ENCODE measurements around the gene CLCN5.

The CLCN5 gene

DNA sequence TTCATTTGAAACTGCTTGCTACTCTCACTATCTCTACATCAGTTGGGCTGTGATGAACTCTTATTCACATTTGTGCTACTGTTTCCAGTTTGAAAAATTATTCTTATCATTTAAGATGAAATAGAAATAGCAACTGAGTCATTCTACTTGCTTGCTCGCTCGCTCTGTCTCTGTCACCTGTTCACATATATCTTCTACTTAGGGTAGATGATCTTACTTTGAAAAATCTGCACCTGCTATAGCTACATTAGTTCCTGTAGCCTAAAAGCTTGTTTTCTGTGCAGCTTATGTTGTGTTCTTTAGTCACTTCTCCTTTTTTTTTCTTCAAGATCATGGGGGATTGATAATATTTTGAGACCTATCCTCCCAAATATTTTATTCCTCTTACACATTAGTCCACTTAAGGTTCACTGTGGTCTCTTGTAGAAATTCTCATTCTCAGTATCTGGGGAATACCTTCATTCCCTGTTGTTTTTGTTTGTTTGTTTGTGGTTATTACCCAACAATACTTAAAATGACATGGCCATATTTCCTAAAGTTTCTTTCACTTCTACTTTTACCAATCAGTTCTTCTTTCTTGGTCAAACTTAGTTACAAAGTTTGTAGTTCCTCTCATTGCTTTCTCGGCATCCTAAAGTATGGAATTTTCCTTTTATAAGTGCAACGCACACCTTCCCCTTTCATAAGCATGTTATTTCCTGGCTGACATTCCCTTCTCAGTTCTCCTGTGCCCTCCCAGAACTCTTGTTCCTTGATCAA, 36.5 kb downstream of the CLCN5 start:
- DNase-seq, result peak in 1 of 3 donors; percentile 6
- Histone ChIP-seq H3K27ac (ENCODE audit: insufficient read depth in 1 of 2, low read depth in 1 of 2, low read length in 2 of 2, poor library complexity in 1 of 2, severe bottlenecking in 2 of 2) (no peak overlapping the region), H3K9me3 (ENCODE audit: control extremely low read depth in 1 of 5, control insufficient read depth in 4 of 5, insufficient read depth in 2 of 5, low read depth in 1 of 5, low read length in 4 of 5) (no peaks in the 10 kb centered on the region), H3K27me3 (replicated peaks in 2 of 5; ENCODE audit: control insufficient read depth in 4 of 5, insufficient read depth in 5 of 5, low read length in 4 of 5) (no peaks in the 10 kb centered on the region), H3K4me3 (ENCODE audit: control insufficient read depth in 1 of 7, extremely low read depth in 1 of 7, insufficient read depth in 4 of 7, low read depth in 2 of 7, low read length in 6 of 7) (no peak overlapping the region), H3K4me1 (ENCODE audit: control extremely low read depth in 1 of 4, control insufficient read depth in 4 of 4, insufficient read depth in 4 of 4, low read length in 3 of 4) (no peaks in the 10 kb centered on the region), H3K36me3 (ENCODE audit: control insufficient read depth in 4 of 4, insufficient read depth in 4 of 4, low read length in 3 of 4) (no peaks in the 10 kb centered on the region)
- ChIA-PET POLR2A (no interaction called here), CTCF (no interaction called here)
- 86% methylated on average over 2 of the region's 4 CpGs for WGBS (ENCODE audit: insufficient coverage)

DNA sequence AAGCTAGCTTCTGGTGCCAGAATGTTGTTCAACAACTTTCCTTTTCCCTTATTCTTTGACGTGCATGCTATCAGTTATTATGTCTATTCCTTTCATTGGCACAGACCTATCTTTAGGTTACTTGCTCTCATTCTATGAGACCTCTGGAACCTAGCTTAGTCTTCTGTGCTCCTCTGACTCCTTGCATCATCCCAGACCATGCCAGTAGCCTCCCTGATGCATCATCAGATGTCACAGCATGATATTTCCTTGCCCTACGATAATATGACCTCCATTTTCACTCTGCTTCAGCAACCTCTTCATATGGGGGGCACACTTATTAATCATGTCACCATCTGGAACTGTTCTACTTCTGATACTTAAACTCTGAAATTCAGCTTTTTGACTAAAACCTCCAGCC, 37.2 kb downstream of the CLCN5 start:
- H3K4me3 ChIP-seq (ENCODE audit: control insufficient read depth in 1 of 7, extremely low read depth in 1 of 7, insufficient read depth in 4 of 7, low read depth in 2 of 7, low read length in 6 of 7), result no peak overlapping the region
- no peak for DNase-seq
- H3K36me3 ChIP-seq (ENCODE audit: control insufficient read depth in 4 of 4, insufficient read depth in 4 of 4, low read length in 3 of 4), result no peaks in the 10 kb centered on the region
- ChIA-PET POLR2A (no interaction called here), CTCF (no interaction called here)
- 90% methylated on average over 2 of the region's 2 CpGs for WGBS (ENCODE audit: insufficient coverage)
- H3K27me3 ChIP-seq (replicated peaks in 2 of 5; ENCODE audit: control insufficient read depth in 4 of 5, insufficient read depth in 5 of 5, low read length in 4 of 5), result no peaks in the 10 kb centered on the region
- no peak overlapping the region for H3K27ac ChIP-seq (ENCODE audit: insufficient read depth in 1 of 2, low read depth in 1 of 2, low read length in 2 of 2, poor library complexity in 1 of 2, severe bottlenecking in 2 of 2)
- no peaks in the 10 kb centered on the region for H3K9me3 ChIP-seq (ENCODE audit: control extremely low read depth in 1 of 5, control insufficient read depth in 4 of 5, insufficient read depth in 2 of 5, low read depth in 1 of 5, low read length in 4 of 5)
- H3K4me1 ChIP-seq (ENCODE audit: control extremely low read depth in 1 of 4, control insufficient read depth in 4 of 4, insufficient read depth in 4 of 4, low read length in 3 of 4), result no peaks in the 10 kb centered on the region

- Histone ChIP-seq H3K36me3 (ENCODE audit: control insufficient read depth in 4 of 4, insufficient read depth in 4 of 4, low read length in 3 of 4) (no peaks in the 10 kb centered on the region), H3K4me1 (ENCODE audit: control extremely low read depth in 1 of 4, control insufficient read depth in 4 of 4, insufficient read depth in 4 of 4, low read length in 3 of 4) (no peaks in the 10 kb centered on the region), H3K9me3 (ENCODE audit: control extremely low read depth in 1 of 5, control insufficient read depth in 4 of 5, insufficient read depth in 2 of 5, low read depth in 1 of 5, low read length in 4 of 5) (no peaks in the 10 kb centered on the region), H3K4me3 (ENCODE audit: control insufficient read depth in 1 of 7, extremely low read depth in 1 of 7, insufficient read depth in 4 of 7, low read depth in 2 of 7, low read length in 6 of 7) (no peak overlapping the region), H3K27ac (ENCODE audit: insufficient read depth in 1 of 2, low read depth in 1 of 2, low read length in 2 of 2, poor library complexity in 1 of 2, severe bottlenecking in 2 of 2) (no peak overlapping the region), H3K27me3 (replicated peaks in 2 of 5; ENCODE audit: control insufficient read depth in 4 of 5, insufficient read depth in 5 of 5, low read length in 4 of 5) (no peaks in the 10 kb centered on the region)
- POLR2A ChIA-PET, result no interaction called here
- CTCF ChIA-PET, result no interaction called here
- no peak for DNase-seq
- WGBS (ENCODE audit: insufficient coverage), result 86% methylated on average over 1 of the region's 1 CpG
Measured at GRCh38 chrX:49960061-49960460, 37.7 kb downstream of the CLCN5 start.

DNA sequence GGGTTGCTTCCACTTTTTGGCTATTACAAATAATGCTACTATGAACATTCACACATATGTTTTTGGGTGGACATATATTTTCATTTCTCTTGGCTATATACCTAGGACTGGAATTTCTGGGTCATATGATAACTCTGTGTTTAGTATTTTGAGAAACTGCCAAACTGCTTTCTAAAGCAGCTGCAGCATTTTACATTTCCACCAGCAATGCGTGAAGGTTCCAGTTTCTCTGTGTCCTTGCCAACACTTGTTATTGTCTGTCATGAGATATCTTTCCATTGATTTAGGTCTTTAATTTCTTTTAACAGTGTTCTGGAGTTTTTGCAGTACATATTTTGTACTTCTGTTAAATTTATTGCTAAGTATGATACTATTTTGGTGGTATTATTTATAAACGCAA, 48.3 kb downstream of the CLCN5 start:
- no peak overlapping the region for H3K4me3 ChIP-seq (ENCODE audit: control insufficient read depth in 1 of 7, extremely low read depth in 1 of 7, insufficient read depth in 4 of 7, low read depth in 2 of 7, low read length in 6 of 7)
- no peaks in the 10 kb centered on the region for H3K36me3 ChIP-seq (ENCODE audit: control insufficient read depth in 4 of 4, insufficient read depth in 4 of 4, low read length in 3 of 4)
- H3K27ac ChIP-seq (ENCODE audit: insufficient read depth in 1 of 2, low read depth in 1 of 2, low read length in 2 of 2, poor library complexity in 1 of 2, severe bottlenecking in 2 of 2), result no peak overlapping the region
- H3K4me1 ChIP-seq (ENCODE audit: control extremely low read depth in 1 of 4, control insufficient read depth in 4 of 4, insufficient read depth in 4 of 4, low read length in 3 of 4), result no peaks in the 10 kb centered on the region
- ChIA-PET POLR2A (no interaction called here), CTCF (no interaction called here)
- H3K9me3 ChIP-seq (ENCODE audit: control extremely low read depth in 1 of 5, control insufficient read depth in 4 of 5, insufficient read depth in 2 of 5, low read depth in 1 of 5, low read length in 4 of 5), result no peaks in the 10 kb centered on the region
- no peak for DNase-seq
- 100% methylated on average over 1 of the region's 2 CpGs for WGBS (ENCODE audit: insufficient coverage)
- no peaks in the 10 kb centered on the region for H3K27me3 ChIP-seq (replicated peaks in 2 of 5; ENCODE audit: control insufficient read depth in 4 of 5, insufficient read depth in 5 of 5, low read length in 4 of 5)

DNA sequence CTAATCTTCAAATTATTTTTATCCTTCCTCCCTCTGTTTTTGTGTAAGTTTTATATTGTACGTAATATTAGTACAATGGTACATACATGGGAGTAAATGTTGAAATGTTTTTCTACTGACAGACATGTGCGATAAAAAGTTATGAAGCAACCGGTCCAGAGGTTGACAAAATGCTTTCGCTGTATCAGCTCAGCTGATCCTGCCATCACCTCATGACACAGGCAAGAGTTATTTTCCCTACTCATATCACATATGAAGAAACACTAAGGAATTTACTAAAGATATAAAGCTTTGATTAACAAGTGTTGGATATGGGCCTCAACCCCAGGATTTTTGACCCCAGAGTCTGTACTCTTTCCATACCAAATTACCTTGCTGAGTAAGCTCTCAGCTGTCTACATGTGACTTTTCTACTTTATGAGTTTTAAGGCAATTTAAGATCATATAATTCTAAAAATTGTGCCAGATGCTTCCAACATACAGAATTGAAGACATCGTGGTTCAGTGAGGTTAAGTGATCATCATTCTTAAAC, 50.0 kb downstream of the CLCN5 start:
- DNase-seq, result no peak
- 100% methylated on average over 3 of the region's 5 CpGs for WGBS (ENCODE audit: insufficient coverage)
- peaks cover 0 to 6% (median 0%) of the 10 kb centered on the region in 5 experiments for H3K27me3 ChIP-seq (replicated peaks in 2 of 5; ENCODE audit: control insufficient read depth in 4 of 5, insufficient read depth in 5 of 5, low read length in 4 of 5)
- ChIA-PET POLR2A (no interaction called here), CTCF (no interaction called here)
- H3K9me3 ChIP-seq (ENCODE audit: control extremely low read depth in 1 of 5, control insufficient read depth in 4 of 5, insufficient read depth in 2 of 5, low read depth in 1 of 5, low read length in 4 of 5), result no peaks in the 10 kb centered on the region
- H3K36me3 ChIP-seq (ENCODE audit: control insufficient read depth in 4 of 4, insufficient read depth in 4 of 4, low read length in 3 of 4), result no peaks in the 10 kb centered on the region
- no peaks in the 10 kb centered on the region for H3K4me1 ChIP-seq (ENCODE audit: control extremely low read depth in 1 of 4, control insufficient read depth in 4 of 4, insufficient read depth in 4 of 4, low read length in 3 of 4)
- H3K4me3 ChIP-seq (ENCODE audit: control insufficient read depth in 1 of 7, extremely low read depth in 1 of 7, insufficient read depth in 4 of 7, low read depth in 2 of 7, low read length in 6 of 7), result no peak overlapping the region
- H3K27ac ChIP-seq (ENCODE audit: insufficient read depth in 1 of 2, low read depth in 1 of 2, low read length in 2 of 2, poor library complexity in 1 of 2, severe bottlenecking in 2 of 2), result no peak overlapping the region

DNA sequence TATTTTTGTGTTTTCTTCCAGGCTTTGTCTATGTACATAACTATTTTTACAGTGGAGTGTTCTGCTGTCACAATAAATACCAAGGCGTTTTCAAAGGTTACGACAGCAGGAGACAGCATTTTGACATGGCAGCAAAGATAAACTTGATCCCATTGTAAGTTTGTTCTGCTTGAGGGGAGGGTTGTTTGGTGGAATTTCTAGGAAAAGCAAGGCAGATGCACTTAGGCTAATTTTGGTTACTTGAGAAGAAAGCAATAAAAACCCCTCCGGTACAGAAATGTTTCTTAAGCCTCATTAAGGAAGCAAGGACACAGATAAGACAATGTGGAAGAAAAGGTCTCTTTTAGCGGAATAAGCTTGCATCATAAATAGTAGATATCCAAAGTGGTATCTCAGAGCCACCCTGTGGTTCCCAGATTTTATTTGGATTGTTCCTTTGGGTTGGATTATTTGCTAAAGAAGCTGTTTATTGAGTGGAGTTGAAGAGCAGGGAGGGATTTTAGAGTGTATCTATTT, 54.3 kb downstream of the CLCN5 start:
- CTCF ChIA-PET, result no interaction called here
- no peak overlapping the region for H3K4me3 ChIP-seq (ENCODE audit: control insufficient read depth in 1 of 7, extremely low read depth in 1 of 7, insufficient read depth in 4 of 7, low read depth in 2 of 7, low read length in 6 of 7)
- POLR2A ChIA-PET, result no interaction called here
- H3K9me3 ChIP-seq (ENCODE audit: control extremely low read depth in 1 of 5, control insufficient read depth in 4 of 5, insufficient read depth in 2 of 5, low read depth in 1 of 5, low read length in 4 of 5), result no peaks in the 10 kb centered on the region
- 79% methylated on average over 4 of the region's 4 CpGs for WGBS (ENCODE audit: insufficient coverage)
- no peaks in the 10 kb centered on the region for H3K36me3 ChIP-seq (ENCODE audit: control insufficient read depth in 4 of 4, insufficient read depth in 4 of 4, low read length in 3 of 4)
- H3K27ac ChIP-seq (ENCODE audit: insufficient read depth in 1 of 2, low read depth in 1 of 2, low read length in 2 of 2, poor library complexity in 1 of 2, severe bottlenecking in 2 of 2), result no peak overlapping the region
- no peaks in the 10 kb centered on the region for H3K4me1 ChIP-seq (ENCODE audit: control extremely low read depth in 1 of 4, control insufficient read depth in 4 of 4, insufficient read depth in 4 of 4, low read length in 3 of 4)
- H3K27me3 ChIP-seq (replicated peaks in 2 of 5; ENCODE audit: control insufficient read depth in 4 of 5, insufficient read depth in 5 of 5, low read length in 4 of 5), result peaks cover 0 to 6% (median 0%) of the 10 kb centered on the region in 5 experiments
- no peak for DNase-seq

DNA sequence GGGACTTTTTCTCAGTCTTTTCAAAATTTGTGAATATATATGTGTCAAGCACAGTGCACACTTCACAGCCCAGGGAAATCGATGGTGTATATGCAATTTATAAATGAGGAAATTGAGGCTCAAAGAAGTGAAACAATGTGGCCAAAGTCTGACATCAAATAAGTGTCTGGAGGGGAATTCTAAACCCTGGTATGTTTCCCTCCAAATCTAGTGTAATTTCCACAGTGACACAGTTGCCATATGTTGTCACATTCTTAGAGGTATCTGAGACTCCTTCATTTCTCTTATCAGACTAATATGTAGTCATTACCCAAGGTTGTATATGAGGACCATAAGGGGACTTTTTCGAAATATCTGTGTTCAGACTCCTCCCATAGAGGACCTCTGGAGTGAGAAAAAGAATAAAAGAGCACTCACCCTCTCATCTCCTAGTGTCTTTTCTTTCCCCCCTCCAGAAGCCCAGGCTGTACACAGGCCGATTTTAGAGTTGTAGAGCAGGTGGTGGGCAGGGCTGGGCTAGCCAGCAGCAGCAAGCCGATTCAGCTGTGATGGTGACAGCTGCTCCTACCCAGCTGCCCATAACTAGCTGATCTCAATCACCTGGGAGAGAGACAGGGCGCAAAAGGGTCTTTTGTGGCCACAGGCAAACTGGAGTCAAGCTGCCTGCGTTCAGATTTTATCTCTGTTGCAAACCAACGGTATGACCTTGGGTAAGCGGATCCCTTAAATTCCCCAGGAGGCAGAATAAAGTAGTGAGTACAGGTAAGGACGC, 55.1 kb downstream of the CLCN5 start:
- POLR2A ChIA-PET, result no interaction called here
- Histone ChIP-seq H3K9me3 (ENCODE audit: control extremely low read depth in 1 of 5, control insufficient read depth in 4 of 5, insufficient read depth in 2 of 5, low read depth in 1 of 5, low read length in 4 of 5) (no peaks in the 10 kb centered on the region), H3K27me3 (replicated peaks in 2 of 5; ENCODE audit: control insufficient read depth in 4 of 5, insufficient read depth in 5 of 5, low read length in 4 of 5) (peaks cover 0 to 6% (median 0%) of the 10 kb centered on the region in 5 experiments), H3K4me3 (ENCODE audit: control insufficient read depth in 1 of 7, extremely low read depth in 1 of 7, insufficient read depth in 4 of 7, low read depth in 2 of 7, low read length in 6 of 7) (no peak overlapping the region), H3K36me3 (ENCODE audit: control insufficient read depth in 4 of 4, insufficient read depth in 4 of 4, low read length in 3 of 4) (no peaks in the 10 kb centered on the region), H3K27ac (ENCODE audit: insufficient read depth in 1 of 2, low read depth in 1 of 2, low read length in 2 of 2, poor library complexity in 1 of 2, severe bottlenecking in 2 of 2) (no peak overlapping the region), H3K4me1 (ENCODE audit: control extremely low read depth in 1 of 4, control insufficient read depth in 4 of 4, insufficient read depth in 4 of 4, low read length in 3 of 4) (no peaks in the 10 kb centered on the region)
- CTCF ChIA-PET, result no interaction called here
- DNase-seq, result no peak
- WGBS (ENCODE audit: insufficient coverage), result 63% methylated on average over 6 of the region's 9 CpGs

All from common myeloid progenitor, CD34-positive (primary cell).